HFFc6 (cell line): ENCODE results near the gene DUSP6. TPM values are rescaled to one million over a fixed set of nuclear protein-coding genes. Genes with fewer than 3 reads are reported as not detected.
A peak's percentile ranks its signal among the peaks of the same experiment; 100 is the strongest.

Experiments
- DNase-seq: peaks from one replicate; pipeline ENCODE4 v3.0.0-alpha.2; 2018
- H3K27ac Mint-ChIP-seq: 2 replicates; pipeline ENCODE4 v1.8.0; 2020; ENCODE audit warnings: mild to moderate bottlenecking, mixed read lengths
- H3K27me3 Mint-ChIP-seq: 2 replicates; pipeline ENCODE4 v1.8.0; 2021; ENCODE audit warnings: mild to moderate bottlenecking, moderate library complexity, mixed read lengths; ENCODE audit not compliant: insufficient read depth
- H3K36me3 Mint-ChIP-seq: 2 replicates; pipeline ENCODE4 v1.8.0; 2021; ENCODE audit warnings: low read depth, mixed read lengths
- H3K4me1 Mint-ChIP-seq: 2 replicates; pipeline ENCODE4 v1.8.0; 2020; ENCODE audit warnings: low read depth, mixed read lengths
- H3K4me3 Mint-ChIP-seq: 2 replicates; pipeline ENCODE4 v1.8.0; 2020; ENCODE audit warnings: mild to moderate bottlenecking, moderate library complexity, mixed read lengths
- H3K9me3 Mint-ChIP-seq: 2 replicates; pipeline ENCODE4 v1.8.0; 2020; ENCODE audit warnings: mild to moderate bottlenecking, mixed read lengths
- total RNA-seq, 6 experiments: library from RNA; stranded (reverse); fragmentation: NEBNext Ultra II Directional; extraction: Animal tissue kit (Norgen Biotek cat#: 25700); gene quantifications; 2 replicates in 1 of 6; 3 replicates in 5 of 6; pipeline ENCODE4 v1.2.3, GENCODE V29; 2021
- TF ChIP-seq, protein P1 (sequence below): fragments of 200-600 bp; sonication (generic); IDR thresholded peaks from 2 replicates; pipeline ENCODE4 v1.5.0; 2021; ENCODE audit warnings: antibody characterized with exemption, mild to moderate bottlenecking

The DUSP6 gene
- total RNA-seq, 6 experiments from 2014 or later = 42.2 to 77.8 (median 46.2) TPM

DNA sequence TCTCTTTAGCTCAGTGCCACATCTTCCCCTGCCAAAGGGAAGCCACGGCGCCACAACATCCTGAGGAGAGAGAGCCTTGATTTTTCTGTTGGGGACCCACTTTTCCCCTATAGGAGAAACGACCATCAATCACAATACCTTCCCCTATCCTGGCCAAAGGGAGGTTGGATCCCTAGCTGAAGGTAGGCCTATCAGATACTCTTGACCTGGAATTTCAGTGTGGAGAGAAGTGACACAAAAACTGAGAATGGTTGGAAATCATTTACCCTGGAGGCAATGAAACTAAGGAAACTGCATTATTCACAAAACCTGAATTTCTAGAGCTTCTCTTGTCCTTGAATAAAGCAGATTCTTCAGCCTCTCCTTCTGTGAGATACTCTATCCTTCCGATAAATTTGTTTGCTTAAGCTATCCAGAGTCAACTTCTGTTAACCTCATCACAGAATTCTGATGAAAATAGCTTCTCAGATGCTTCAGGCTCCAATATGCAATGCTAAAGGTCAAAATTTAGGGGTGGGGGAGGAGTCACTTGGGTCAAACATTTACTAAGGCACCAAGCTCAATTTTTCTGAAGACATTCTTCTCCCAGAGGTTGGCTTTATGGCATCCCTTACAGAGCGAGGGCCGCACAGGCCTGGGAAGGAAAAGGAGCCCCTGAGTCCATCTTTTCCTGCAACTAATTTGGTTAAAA, 27.0 kb upstream of the DUSP6 start:
- no peaks in the 10 kb centered on the region for H3K36me3 Mint-ChIP-seq
- no peaks in the 10 kb centered on the region for H3K9me3 Mint-ChIP-seq
- H3K4me3 Mint-ChIP-seq = no peak overlapping the region
- no peak overlapping the region for H3K27ac Mint-ChIP-seq
- peaks cover 2% of the 10 kb centered on the region; the same call in 1 of the 2 replicates for H3K27me3 Mint-ChIP-seq
- no peak for DNase-seq
- TF ChIP-seq, protein P1, sequence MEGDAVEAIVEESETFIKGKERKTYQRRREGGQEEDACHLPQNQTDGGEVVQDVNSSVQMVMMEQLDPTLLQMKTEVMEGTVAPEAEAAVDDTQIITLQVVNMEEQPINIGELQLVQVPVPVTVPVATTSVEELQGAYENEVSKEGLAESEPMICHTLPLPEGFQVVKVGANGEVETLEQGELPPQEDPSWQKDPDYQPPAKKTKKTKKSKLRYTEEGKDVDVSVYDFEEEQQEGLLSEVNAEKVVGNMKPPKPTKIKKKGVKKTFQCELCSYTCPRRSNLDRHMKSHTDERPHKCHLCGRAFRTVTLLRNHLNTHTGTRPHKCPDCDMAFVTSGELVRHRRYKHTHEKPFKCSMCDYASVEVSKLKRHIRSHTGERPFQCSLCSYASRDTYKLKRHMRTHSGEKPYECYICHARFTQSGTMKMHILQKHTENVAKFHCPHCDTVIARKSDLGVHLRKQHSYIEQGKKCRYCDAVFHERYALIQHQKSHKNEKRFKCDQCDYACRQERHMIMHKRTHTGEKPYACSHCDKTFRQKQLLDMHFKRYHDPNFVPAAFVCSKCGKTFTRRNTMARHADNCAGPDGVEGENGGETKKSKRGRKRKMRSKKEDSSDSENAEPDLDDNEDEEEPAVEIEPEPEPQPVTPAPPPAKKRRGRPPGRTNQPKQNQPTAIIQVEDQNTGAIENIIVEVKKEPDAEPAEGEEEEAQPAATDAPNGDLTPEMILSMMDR = no peak
- peaks cover 42% of the 10 kb centered on the region for H3K4me1 Mint-ChIP-seq

DNA sequence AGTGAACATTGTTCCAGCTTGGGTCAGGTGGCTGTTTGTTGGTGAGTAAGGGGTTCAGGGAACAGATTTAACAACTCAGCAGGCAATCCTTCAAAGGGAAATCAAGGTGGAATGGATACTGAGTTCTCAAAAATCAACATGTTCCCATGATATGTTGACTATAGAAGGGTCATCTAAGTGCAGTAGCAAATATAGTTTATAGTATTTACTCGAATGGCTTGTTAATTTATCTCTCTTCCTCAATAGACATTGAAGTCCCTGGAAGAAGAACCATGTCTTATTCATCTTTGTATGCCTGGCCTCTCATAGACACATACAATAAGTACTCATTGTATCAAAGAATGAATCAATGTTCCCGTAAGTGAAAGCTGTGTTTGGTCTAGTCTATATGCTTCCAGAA, 24.5 kb upstream of the DUSP6 start:
- H3K4me1 Mint-ChIP-seq = peaks cover 48% of the 10 kb centered on the region
- H3K27me3 Mint-ChIP-seq = peaks cover 3% of the 10 kb centered on the region; the same call in 1 of the 2 replicates
- DNase-seq = no peak
- H3K27ac Mint-ChIP-seq = peak overlapping the region; percentile 78; the same call in 1 of the 2 replicates
- TF ChIP-seq, protein P1 = no peak
- H3K9me3 Mint-ChIP-seq = no peaks in the 10 kb centered on the region
- no peaks in the 10 kb centered on the region for H3K36me3 Mint-ChIP-seq
- H3K4me3 Mint-ChIP-seq = no peak overlapping the region

- Mint-ChIP-seq H3K27me3 (peaks cover 3% of the 10 kb centered on the region; the same call in 1 of the 2 replicates), H3K27ac (peak overlapping the region; percentile 78), H3K36me3 (no peaks in the 10 kb centered on the region), H3K4me3 (no peak overlapping the region; the same call in 1 of the 2 replicates), H3K9me3 (no peaks in the 10 kb centered on the region), H3K4me1 (peaks cover 55% of the 10 kb centered on the region)
- no peak for DNase-seq
- TF ChIP-seq, protein P1 = no peak
These were observed 23.9 kb upstream of the DUSP6 start for GRCh38 chr12:89376202-89376529.

- H3K9me3 Mint-ChIP-seq = no peaks in the 10 kb centered on the region
- peaks cover 3% of the 10 kb centered on the region; the same call in 1 of the 2 replicates for H3K27me3 Mint-ChIP-seq
- H3K27ac Mint-ChIP-seq = peak overlapping the region; percentile 83
- DNase-seq = peak; percentile 63
- peak overlapping the region; percentile 56 for H3K4me3 Mint-ChIP-seq
- TF ChIP-seq, protein P1 = no peak
- peaks cover 77% of the 10 kb centered on the region for H3K4me1 Mint-ChIP-seq
- H3K36me3 Mint-ChIP-seq = no peaks in the 10 kb centered on the region
These were observed 21.7 kb upstream of the DUSP6 start for GRCh38 chr12:89373763-89374572.

DNA sequence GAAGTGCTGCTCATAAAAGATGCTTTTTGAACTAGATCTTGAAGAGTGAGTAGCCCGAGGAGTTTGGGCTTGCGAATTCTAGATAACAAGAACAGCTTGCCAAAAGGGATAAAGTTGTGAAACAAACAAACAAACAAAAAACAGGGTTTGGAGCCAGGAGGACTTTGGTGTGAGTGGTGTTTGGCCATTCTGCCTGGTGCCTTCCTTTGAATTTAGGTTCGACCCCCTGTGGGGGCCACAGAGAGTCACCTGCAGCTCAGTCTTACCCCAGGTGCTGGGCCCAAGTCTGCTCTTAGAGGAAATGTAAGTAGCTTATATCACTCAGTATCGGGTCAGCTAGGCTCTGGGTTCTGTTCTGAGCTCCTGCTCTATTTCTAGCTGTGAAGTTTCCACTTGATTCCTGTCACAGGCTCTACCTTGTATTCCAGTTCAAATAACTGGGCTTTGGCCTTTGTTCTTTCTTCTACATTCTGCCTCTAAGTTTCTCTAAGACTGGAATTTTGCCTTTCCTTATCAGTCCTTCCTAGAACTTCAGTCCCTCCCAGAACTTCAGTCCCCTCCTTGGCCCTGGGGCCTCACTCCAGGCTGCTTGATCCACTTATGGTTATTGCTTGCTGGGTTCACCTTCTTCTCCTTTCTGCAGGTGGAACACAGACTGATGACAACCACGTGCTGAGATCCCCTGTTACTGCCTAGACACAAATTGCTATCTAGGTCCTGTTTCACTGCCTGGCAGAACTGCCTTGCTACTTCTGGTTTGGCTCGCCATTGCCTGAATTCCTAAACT, 20.5 kb upstream of the DUSP6 start:
- Mint-ChIP-seq H3K27ac (peak overlapping the region; percentile 83), H3K9me3 (no peaks in the 10 kb centered on the region), H3K36me3 (no peaks in the 10 kb centered on the region), H3K4me3 (peak overlapping the region; percentile 4; the same call in 1 of the 2 replicates), H3K27me3 (peaks cover 3% of the 10 kb centered on the region; the same call in 1 of the 2 replicates), H3K4me1 (peaks cover 89% of the 10 kb centered on the region)
- TF ChIP-seq, protein P1 = no peak
- DNase-seq = no peak
